ENCODE results near the gene MKI67. TPM values are rescaled to one million over a fixed set of nuclear protein-coding genes. Genes with fewer than 3 reads are reported as not detected.
"Not testable (repeated sequence)": the region's sequence is repeated elsewhere in the genome, so short reads cannot be mapped to it uniquely, and the experiment has no call there.

Gene MKI67
- total RNA-seq, 3 donors from 2014 or later: 5.4 to 5.7 (median 5.4) TPM

GRCh38 chr10:128158021-128158795 is 32.0 kb upstream of the MKI67 start:
- H3K9me3 Mint-ChIP-seq: no peaks in the 10 kb centered on the region
- H3K27me3 Mint-ChIP-seq (ENCODE audit: low read depth): peaks cover 6% of the 10 kb centered on the region
- no peaks in the 10 kb centered on the region for H3K4me1 Mint-ChIP-seq (ENCODE audit: low read depth)
- ATAC-seq (no peak), DNase-seq (no peak)
- no peaks in the 10 kb centered on the region for H3K36me3 Mint-ChIP-seq (ENCODE audit: insufficient read depth)
- no peak overlapping the region for H3K4me3 Mint-ChIP-seq

- H3K27me3 Mint-ChIP-seq (ENCODE audit: low read depth): peaks cover 6% of the 10 kb centered on the region
- ATAC-seq (no peak), DNase-seq (no peak)
- no peaks in the 10 kb centered on the region for H3K9me3 Mint-ChIP-seq
- H3K4me3 Mint-ChIP-seq: no peak overlapping the region
- H3K4me1 Mint-ChIP-seq (ENCODE audit: low read depth): no peaks in the 10 kb centered on the region
- H3K36me3 Mint-ChIP-seq (ENCODE audit: insufficient read depth): no peaks in the 10 kb centered on the region
Observed at GRCh38 chr10:128156999-128157755, 31.0 kb upstream of the MKI67 start.

GRCh38 chr10:128152741-128153580 is 26.7 kb upstream of the MKI67 start:
- H3K4me1 Mint-ChIP-seq (ENCODE audit: low read depth): peaks cover 1% of the 10 kb centered on the region
- no peak overlapping the region for H3K4me3 Mint-ChIP-seq
- no peaks in the 10 kb centered on the region for H3K9me3 Mint-ChIP-seq
- no peak for ATAC-seq
- peaks cover 6% of the 10 kb centered on the region for H3K27me3 Mint-ChIP-seq (ENCODE audit: low read depth)
- no peaks in the 10 kb centered on the region for H3K36me3 Mint-ChIP-seq (ENCODE audit: insufficient read depth)
- no peak for DNase-seq

GRCh38 chr10:128151031-128151430 is 24.8 kb upstream of the MKI67 start:
- Mint-ChIP-seq H3K4me3 (peak overlapping the region; percentile 68), H3K9me3 (no peaks in the 10 kb centered on the region), H3K27me3 (ENCODE audit: low read depth) (peaks cover 3% of the 10 kb centered on the region), H3K36me3 (ENCODE audit: insufficient read depth) (no peaks in the 10 kb centered on the region), H3K4me1 (ENCODE audit: low read depth) (peaks cover 18% of the 10 kb centered on the region)
- ATAC-seq (no peak), DNase-seq (no peak)

GRCh38 chr10:128150561-128150960 is 24.3 kb upstream of the MKI67 start:
- H3K4me1 Mint-ChIP-seq (ENCODE audit: low read depth): peaks cover 22% of the 10 kb centered on the region
- no peaks in the 10 kb centered on the region for H3K27me3 Mint-ChIP-seq (ENCODE audit: low read depth)
- DNase-seq (no peak), ATAC-seq (no peak)
- peak overlapping the region; percentile 68 for H3K4me3 Mint-ChIP-seq
- no peaks in the 10 kb centered on the region for H3K36me3 Mint-ChIP-seq (ENCODE audit: insufficient read depth)
- peaks cover under 1% of the 10 kb centered on the region for H3K9me3 Mint-ChIP-seq

GRCh38 chr10:128150045-128150493 is 23.8 kb upstream of the MKI67 start:
- Mint-ChIP-seq H3K27me3 (ENCODE audit: low read depth) (no peaks in the 10 kb centered on the region), H3K4me1 (ENCODE audit: low read depth) (peaks cover 22% of the 10 kb centered on the region), H3K36me3 (ENCODE audit: insufficient read depth) (no peaks in the 10 kb centered on the region), H3K9me3 (peaks cover 3% of the 10 kb centered on the region), H3K4me3 (peak overlapping the region; percentile 68)
- ATAC-seq (peak; percentile 93 to 95), DNase-seq (peak; percentile 73)

GRCh38 chr10:128149267-128150014 is 23.2 kb upstream of the MKI67 start:
- H3K36me3 Mint-ChIP-seq (ENCODE audit: insufficient read depth): no peaks in the 10 kb centered on the region
- no peaks in the 10 kb centered on the region for H3K27me3 Mint-ChIP-seq (ENCODE audit: low read depth)
- H3K4me3 Mint-ChIP-seq: peak overlapping the region; percentile 50

GRCh38 chr10:128147669-128148068 is 21.4 kb upstream of the MKI67 start:
- DNase-seq (no peak), ATAC-seq (no peak)
- no peak overlapping the region for H3K4me3 Mint-ChIP-seq
- peaks cover 24% of the 10 kb centered on the region for H3K4me1 Mint-ChIP-seq (ENCODE audit: low read depth)
- no peaks in the 10 kb centered on the region for H3K36me3 Mint-ChIP-seq (ENCODE audit: insufficient read depth)
- H3K9me3 Mint-ChIP-seq: peaks cover 3% of the 10 kb centered on the region
- H3K27me3 Mint-ChIP-seq (ENCODE audit: low read depth): no peaks in the 10 kb centered on the region

More at GRCh38 chr10:128149267-128150014, 23.2 kb upstream of the MKI67 start:
- peaks cover 3% of the 10 kb centered on the region for H3K9me3 Mint-ChIP-seq
- peaks cover 24% of the 10 kb centered on the region for H3K4me1 Mint-ChIP-seq (ENCODE audit: low read depth)
- peak in 1 of 2 donors; percentile 11 for ATAC-seq
- no peak for DNase-seq

GRCh38 chr10:128147064-128147463 is 20.8 kb upstream of the MKI67 start:
- Mint-ChIP-seq H3K36me3 (ENCODE audit: insufficient read depth) (no peaks in the 10 kb centered on the region), H3K9me3 (peaks cover 3% of the 10 kb centered on the region), H3K4me3 (no peak overlapping the region), H3K4me1 (ENCODE audit: low read depth) (peaks cover 24% of the 10 kb centered on the region), H3K27me3 (ENCODE audit: low read depth) (no peaks in the 10 kb centered on the region)
- DNase-seq (no peak), ATAC-seq (peak; percentile 38 to 55)

GRCh38 chr10:128144547-128144946 is 18.3 kb upstream of the MKI67 start:
- DNase-seq (no peak), ATAC-seq (no peak)
- peaks cover 24% of the 10 kb centered on the region for H3K4me1 Mint-ChIP-seq (ENCODE audit: low read depth)
- H3K27me3 Mint-ChIP-seq (ENCODE audit: low read depth): no peaks in the 10 kb centered on the region
- no peak overlapping the region for H3K4me3 Mint-ChIP-seq
- peaks cover 3% of the 10 kb centered on the region for H3K9me3 Mint-ChIP-seq
- no peaks in the 10 kb centered on the region for H3K36me3 Mint-ChIP-seq (ENCODE audit: insufficient read depth)

GRCh38 chr10:128143531-128143930 is 17.3 kb upstream of the MKI67 start:
- H3K4me1 Mint-ChIP-seq (ENCODE audit: low read depth): peaks cover 24% of the 10 kb centered on the region
- ATAC-seq (no peak), DNase-seq (no peak)
- no peak overlapping the region for H3K4me3 Mint-ChIP-seq
- H3K9me3 Mint-ChIP-seq: peaks cover 3% of the 10 kb centered on the region
- H3K36me3 Mint-ChIP-seq (ENCODE audit: insufficient read depth): no peaks in the 10 kb centered on the region
- H3K27me3 Mint-ChIP-seq (ENCODE audit: low read depth): no peaks in the 10 kb centered on the region

GRCh38 chr10:128140425-128140824 is 14.2 kb upstream of the MKI67 start:
- H3K27me3 Mint-ChIP-seq (ENCODE audit: low read depth): no peaks in the 10 kb centered on the region
- peaks cover 2% of the 10 kb centered on the region for H3K4me1 Mint-ChIP-seq (ENCODE audit: low read depth)
- H3K9me3 Mint-ChIP-seq: peaks cover under 1% of the 10 kb centered on the region
- H3K36me3 Mint-ChIP-seq (ENCODE audit: insufficient read depth): no peaks in the 10 kb centered on the region
- DNase-seq (no peak), ATAC-seq (no peak)
- no peak overlapping the region for H3K4me3 Mint-ChIP-seq

- H3K4me3 Mint-ChIP-seq; H3K4me1 Mint-ChIP-seq (ENCODE audit: low read depth); H3K9me3 Mint-ChIP-seq; H3K27me3 Mint-ChIP-seq (ENCODE audit: low read depth); H3K36me3 Mint-ChIP-seq (ENCODE audit: insufficient read depth); ATAC-seq; DNase-seq: not testable (repeated sequence)
Observed at GRCh38 chr10:128138429-128138828, 12.2 kb upstream of the MKI67 start.
